H1 (cell line): ENCODE results near the gene ACSL6. TPM values are rescaled to one million over a fixed set of nuclear protein-coding genes. Genes with fewer than 3 reads are reported as not detected.

Experiments used
- EP300 ChIP-seq, 2 experiments: IDR thresholded peaks; 1 replicate in 1 of 2; 2 replicates in 1 of 2; pipeline ENCODE4 v1.6.1; 2011 to 2012; ENCODE audit warnings: low read depth in 2 of 2, low read length in 2 of 2, mild to moderate bottlenecking in 2 of 2, borderline replicate concordance in 1 of 2, inconsistent platforms in 1 of 2, moderate library complexity in 1 of 2
- polyA plus RNA-seq, 7 experiments: library from polyadenylated mRNA; depleted of rRNA in 3 of 7; stranded (reverse) in 5 of 7; unstranded in 2 of 7; fragments of >200 nt in 5 of 7; fragments of 200-250 nt in 2 of 7; gene quantifications; 1 replicate in 5 of 7; 2 replicates in 1 of 7; 4 replicates in 1 of 7; pipeline versions ENCODE4 v1.2.1 to v1.2.3, GENCODE V29; 2011 to 2013; ENCODE audit warnings: missing spikeins in 2 of 7, mixed read lengths in 2 of 7
- total RNA-seq: library from RNA; stranded (reverse); fragmentation: NEBNext Ultra II Directional; extraction: Animal tissue kit (Norgen Biotek cat#: 25700); gene quantifications from 2 replicates; pipeline ENCODE4 v1.2.1, GENCODE V29; 2021
- TF ChIP-seq, protein P1 (sequence below): IDR thresholded peaks from 2 replicates; pipeline ENCODE4 v1.6.1; 2012; ENCODE audit warnings: low read length, inconsistent platforms

Gene ACSL6
- total and polyA plus RNA-seq, 2 of the 8 experiments (the other 6 are each of a cell fraction or from before 2014, with no cell fraction given): 2.3 to 2.4 TPM

DNA sequence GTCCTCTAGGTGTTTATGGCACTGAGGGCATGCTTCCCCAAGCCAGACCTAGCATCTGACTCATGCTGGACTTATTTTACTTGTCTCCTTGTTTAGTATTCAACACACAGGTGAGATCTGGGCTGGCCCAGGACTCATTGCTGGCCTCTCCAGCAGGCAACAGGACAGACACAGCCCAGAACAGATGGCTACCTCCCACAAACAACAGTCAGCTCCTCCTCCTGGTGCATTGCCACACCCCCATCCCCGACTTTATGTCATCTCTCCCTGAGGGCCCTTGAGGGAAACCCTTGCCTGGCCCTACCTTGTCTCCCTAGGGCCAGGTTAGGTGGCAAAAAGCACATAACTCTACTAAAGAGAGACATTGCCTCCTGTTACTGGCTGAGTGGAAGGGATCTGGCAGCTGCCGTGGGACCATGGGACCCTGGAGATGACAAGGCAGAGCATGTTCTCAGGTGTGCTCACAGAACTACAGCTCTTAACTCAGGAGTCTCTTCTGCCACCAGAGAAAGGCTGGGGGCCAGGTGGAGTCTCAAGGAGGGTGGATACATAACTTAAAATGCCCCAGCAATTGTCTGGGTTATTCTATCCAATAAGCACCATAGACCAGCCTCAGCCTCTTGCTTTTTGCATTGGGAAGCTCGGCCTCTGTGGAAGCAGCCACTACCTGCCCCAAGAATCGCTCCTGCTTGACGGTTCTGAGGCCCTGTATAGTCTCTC, 2.3 kb downstream of the ACSL6 start (continued):
- TF ChIP-seq, protein P1, sequence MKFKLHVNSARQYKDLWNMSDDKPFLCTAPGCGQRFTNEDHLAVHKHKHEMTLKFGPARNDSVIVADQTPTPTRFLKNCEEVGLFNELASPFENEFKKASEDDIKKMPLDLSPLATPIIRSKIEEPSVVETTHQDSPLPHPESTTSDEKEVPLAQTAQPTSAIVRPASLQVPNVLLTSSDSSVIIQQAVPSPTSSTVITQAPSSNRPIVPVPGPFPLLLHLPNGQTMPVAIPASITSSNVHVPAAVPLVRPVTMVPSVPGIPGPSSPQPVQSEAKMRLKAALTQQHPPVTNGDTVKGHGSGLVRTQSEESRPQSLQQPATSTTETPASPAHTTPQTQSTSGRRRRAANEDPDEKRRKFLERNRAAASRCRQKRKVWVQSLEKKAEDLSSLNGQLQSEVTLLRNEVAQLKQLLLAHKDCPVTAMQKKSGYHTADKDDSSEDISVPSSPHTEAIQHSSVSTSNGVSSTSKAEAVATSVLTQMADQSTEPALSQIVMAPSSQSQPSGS: no peak
- TF ChIP-seq EP300 (IDR thresholded peaks at IDR 0.05; ENCODE audit: borderline replicate concordance in 1 of 2, low read depth in 2 of 2, low read length in 2 of 2): no peak
